Right kidney (tissue), 9 donors: ENCODE results near the gene CUX1.

Experiments used
- DNase-seq: peaks from one replicate; pipeline ENCODE4 v3.0.0-alpha.2; 2016
- long read RNA-seq, 8 donors: transcript quantifications; one replicate each; lab custom pipeline, GENCODE V29; 2026

The CUX1 gene, protein sequence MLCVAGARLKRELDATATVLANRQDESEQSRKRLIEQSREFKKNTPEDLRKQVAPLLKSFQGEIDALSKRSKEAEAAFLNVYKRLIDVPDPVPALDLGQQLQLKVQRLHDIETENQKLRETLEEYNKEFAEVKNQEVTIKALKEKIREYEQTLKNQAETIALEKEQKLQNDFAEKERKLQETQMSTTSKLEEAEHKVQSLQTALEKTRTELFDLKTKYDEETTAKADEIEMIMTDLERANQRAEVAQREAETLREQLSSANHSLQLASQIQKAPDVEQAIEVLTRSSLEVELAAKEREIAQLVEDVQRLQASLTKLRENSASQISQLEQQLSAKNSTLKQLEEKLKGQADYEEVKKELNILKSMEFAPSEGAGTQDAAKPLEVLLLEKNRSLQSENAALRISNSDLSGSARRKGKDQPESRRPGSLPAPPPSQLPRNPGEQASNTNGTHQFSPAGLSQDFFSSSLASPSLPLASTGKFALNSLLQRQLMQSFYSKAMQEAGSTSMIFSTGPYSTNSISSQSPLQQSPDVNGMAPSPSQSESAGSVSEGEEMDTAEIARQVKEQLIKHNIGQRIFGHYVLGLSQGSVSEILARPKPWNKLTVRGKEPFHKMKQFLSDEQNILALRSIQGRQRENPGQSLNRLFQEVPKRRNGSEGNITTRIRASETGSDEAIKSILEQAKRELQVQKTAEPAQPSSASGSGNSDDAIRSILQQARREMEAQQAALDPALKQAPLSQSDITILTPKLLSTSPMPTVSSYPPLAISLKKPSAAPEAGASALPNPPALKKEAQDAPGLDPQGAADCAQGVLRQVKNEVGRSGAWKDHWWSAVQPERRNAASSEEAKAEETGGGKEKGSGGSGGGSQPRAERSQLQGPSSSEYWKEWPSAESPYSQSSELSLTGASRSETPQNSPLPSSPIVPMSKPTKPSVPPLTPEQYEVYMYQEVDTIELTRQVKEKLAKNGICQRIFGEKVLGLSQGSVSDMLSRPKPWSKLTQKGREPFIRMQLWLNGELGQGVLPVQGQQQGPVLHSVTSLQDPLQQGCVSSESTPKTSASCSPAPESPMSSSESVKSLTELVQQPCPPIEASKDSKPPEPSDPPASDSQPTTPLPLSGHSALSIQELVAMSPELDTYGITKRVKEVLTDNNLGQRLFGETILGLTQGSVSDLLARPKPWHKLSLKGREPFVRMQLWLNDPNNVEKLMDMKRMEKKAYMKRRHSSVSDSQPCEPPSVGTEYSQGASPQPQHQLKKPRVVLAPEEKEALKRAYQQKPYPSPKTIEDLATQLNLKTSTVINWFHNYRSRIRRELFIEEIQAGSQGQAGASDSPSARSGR (N-terminal part only)
- long read RNA-seq, donor 1, partial matches to known transcripts, result 7 of 11 reads
- long read RNA-seq, donor 1, other reads (novel, unspliced or antisense), result 0 of 11 reads
- long read RNA-seq, donor 2, partial matches to known transcripts, result 8 of 11 reads
- long read RNA-seq, donor 2, other reads (novel, unspliced or antisense), result 0 of 11 reads
- long read RNA-seq, donor 3, partial matches to known transcripts, result 14 of 17 reads
- long read RNA-seq, donor 3, other reads (novel, unspliced or antisense), result 0 of 17 reads
- long read RNA-seq, donor 4, partial matches to known transcripts, result 0 of 4 reads
- long read RNA-seq, donor 4, other reads (novel, unspliced or antisense), result 0 of 4 reads
- long read RNA-seq, donor 5, transcript CUX1-202 (23 exons, 2,931 nt), result major isoform, 6 of 13 reads
- long read RNA-seq, donor 5, partial matches to known transcripts, result 6 of 13 reads
- long read RNA-seq, donor 5, other reads (novel, unspliced or antisense), result 0 of 13 reads
- long read RNA-seq, donor 6, partial matches to known transcripts, result 9 of 15 reads
- long read RNA-seq, donor 6, other reads (novel, unspliced or antisense), result 0 of 15 reads
- long read RNA-seq, donor 7, transcript CUX1-202 (23 exons, 2,931 nt), result major isoform, 7 of 16 reads
- long read RNA-seq, donor 7, partial matches to known transcripts, result 7 of 16 reads
- long read RNA-seq, donor 7, other reads (novel, unspliced or antisense), result 0 of 16 reads
- long read RNA-seq, donor 8, partial matches to known transcripts, result 14 of 17 reads
- long read RNA-seq, donor 8, other reads (novel, unspliced or antisense), result 0 of 17 reads

- peak; percentile 60 for DNase-seq
Observed at GRCh38 chr7:101817471-101818286, at the start of gene CUX1. CUX1 (plus strand) TSS chr7:101817626; CDS start chr7:101817640, 14 bp downstream.

- DNase-seq, result no peak
Observed at GRCh38 chr7:101768280-101768679, 49.1 kb upstream of the CUX1 start.

DNA sequence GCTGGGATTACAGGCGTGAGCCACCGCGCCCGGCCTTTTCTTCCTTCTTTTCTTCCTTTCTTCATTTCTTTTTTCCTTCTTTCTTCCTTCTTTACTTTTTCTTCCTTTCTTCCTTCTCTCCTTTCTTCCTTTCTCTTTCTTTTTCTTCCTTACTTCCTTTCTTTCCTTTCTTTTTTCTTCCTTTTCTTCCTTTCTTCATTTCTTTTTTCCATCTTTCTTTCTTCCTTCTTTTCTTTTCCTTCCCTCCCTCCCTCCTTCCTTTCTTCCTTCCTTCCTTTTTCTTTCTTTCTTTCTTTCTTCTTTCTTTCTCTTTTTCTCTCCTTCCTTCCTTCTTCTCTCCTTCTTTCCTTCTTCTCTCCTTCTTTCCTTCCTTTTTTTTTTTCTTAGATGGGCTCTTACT, 47.0 kb upstream of the CUX1 start:
- DNase-seq, result no peak

DNA sequence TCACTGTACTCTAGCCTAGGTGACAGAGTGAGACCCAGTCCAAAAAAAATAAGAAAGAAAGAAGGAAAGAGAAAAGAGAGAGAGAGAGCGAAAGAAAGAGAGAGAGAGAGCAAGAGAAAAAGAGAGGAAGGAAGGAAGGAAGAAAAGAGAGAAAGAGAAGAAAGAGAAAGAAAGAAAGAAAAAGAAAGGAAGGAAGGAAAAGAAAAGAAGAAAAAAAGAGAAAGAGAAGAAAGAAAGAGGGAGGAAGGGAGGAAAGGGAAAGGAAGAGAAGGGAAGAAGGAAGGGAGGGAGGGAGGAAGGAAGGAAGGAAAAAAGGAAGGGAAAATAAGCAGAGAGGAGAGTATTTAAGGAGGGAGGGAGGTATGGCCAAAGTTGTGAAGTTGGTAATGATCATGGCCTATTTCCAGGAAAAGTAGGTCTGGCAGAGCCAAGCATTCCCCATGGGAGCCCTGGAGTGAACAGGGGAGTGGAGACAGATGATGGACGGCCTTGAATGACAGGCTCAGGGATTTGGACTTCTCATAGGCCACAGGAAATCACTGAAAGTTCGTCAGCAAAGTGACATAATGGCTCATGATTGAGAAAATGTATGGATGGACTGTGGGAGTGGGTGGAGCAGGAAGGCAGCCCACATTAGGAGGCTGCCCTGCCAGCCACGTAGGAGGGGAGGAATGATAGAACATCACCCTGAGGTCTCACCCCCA, 44.8 kb upstream of the CUX1 start:
- no peak for DNase-seq

GRCh38 chr7:101775181-101775580, 42.2 kb upstream of the CUX1 start:
- no peak for DNase-seq

DNA sequence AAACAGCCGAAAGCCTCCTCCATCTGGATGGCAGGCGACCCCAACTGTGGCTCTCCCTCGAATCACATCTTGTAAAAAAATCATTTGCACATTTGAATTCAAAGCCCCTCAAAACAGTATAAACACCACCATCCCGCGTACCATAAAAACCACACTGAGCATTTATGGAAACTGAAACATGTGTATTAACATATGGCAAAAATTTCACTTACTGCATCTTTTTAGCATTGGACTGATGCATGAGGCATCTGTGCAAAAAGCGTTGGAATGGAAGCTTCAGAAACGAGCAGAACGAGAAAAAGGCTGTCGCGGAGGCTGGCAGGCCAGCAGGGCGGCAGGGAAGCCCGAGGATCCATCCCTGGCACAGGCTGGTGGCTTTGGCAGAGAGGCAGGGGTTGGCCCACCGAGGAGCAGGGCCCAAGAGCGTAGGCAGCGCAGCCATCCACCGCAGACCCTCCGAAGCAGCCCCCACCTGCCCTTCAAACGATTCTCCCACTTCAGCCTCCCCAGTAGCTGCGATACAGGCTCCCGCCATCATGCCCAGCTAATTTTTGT, 39.3 kb upstream of the CUX1 start:
- no peak for DNase-seq

DNA sequence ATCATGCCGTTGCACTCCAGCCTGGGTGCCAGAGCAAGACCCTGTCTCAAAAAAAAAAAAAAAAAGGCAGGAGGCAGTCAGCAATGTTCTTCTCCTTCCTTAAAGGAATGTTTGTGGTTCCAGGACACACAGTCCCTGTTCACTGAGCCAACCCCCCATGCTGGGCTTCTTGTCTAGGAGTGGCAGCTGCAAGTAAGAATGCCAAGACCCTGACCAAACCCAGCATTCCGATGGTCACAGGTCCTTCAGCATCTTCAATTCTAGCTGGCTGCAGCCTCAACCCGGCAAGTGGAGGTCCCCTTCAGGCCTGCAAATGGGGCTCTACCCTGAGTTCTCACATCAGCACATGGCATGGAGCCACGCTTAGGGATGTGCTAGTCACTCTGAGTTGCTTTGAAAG, 38.2 kb upstream of the CUX1 start:
- DNase-seq, result no peak

DNA sequence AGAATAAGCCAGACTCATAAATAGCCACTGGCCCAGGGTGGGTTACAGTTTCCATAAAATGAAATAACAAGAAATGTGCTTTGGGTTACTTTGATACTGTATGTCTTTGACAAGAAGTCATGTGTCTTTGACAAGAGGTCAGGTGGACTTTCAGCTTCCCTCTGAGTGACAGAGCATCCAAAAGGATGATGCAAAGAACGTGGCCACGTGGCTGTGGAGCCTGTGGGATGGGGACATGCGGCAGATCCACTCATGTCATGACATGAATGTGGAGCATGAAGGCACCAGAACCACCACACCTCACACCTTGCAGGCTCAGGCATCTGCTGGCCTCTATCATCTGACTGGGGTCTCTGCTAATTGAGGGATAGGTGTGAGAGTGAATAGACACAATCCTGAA, 37.1 kb upstream of the CUX1 start:
- DNase-seq, result no peak

DNA sequence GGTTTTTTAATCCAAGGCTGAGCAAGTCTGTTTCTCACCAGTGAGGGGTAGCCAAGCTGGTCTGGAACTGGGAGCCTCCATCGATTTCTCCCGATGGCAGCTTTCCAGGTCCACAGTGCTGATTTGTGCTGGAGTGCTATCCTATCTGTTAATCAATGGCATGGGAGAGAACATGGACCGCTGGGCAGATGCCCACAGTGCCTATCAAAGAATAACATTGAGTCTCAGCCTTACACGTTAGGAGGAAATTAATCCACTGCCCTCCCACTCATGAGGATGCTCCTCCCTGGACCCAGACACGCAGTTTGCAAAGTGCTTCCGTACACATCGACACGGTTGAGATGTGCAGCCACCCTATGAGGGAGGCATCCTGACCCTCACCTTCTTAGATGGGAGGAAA, 36.0 kb upstream of the CUX1 start:
- DNase-seq, result peak; percentile 35

GRCh38 chr7:101782476-101782875, 35.0 kb upstream of the CUX1 start:
- DNase-seq, result no peak

- DNase-seq, result no peak
Observed at GRCh38 chr7:101782896-101783295, 34.5 kb upstream of the CUX1 start.

- no peak for DNase-seq
Observed at GRCh38 chr7:101783381-101784181, 33.8 kb upstream of the CUX1 start.

- DNase-seq, result peak; percentile 31
Observed at GRCh38 chr7:101784292-101785127, 32.9 kb upstream of the CUX1 start.

GRCh38 chr7:101787864-101788263, 29.6 kb upstream of the CUX1 start:
- DNase-seq, result no peak

GRCh38 chr7:101788517-101788916, 28.9 kb upstream of the CUX1 start:
- DNase-seq, result no peak

GRCh38 chr7:101790566-101791293, 26.7 kb upstream of the CUX1 start:
- no peak for DNase-seq
